Forelimb muscle (tissue), 1 donor: ENCODE data around the gene MYO1E. TPM values are rescaled to one million over a fixed set of nuclear protein-coding genes. Genes with fewer than 3 reads are reported as not detected.
A peak's percentile ranks its signal among the peaks of the same experiment; 100 is the strongest.

Experiments used
- DNase-seq: peaks from one replicate; pipeline ENCODE4 v3.0.0-alpha.2; 2013; ENCODE audit warnings: low read depth
- polyA plus RNA-seq: library from polyadenylated mRNA; unstranded; fragments of 120-200 nt; gene quantifications from one replicate; pipeline ENCODE4 v1.2.1, GENCODE V29; 2013; ENCODE audit not compliant: insufficient read length

The MYO1E gene
- polyA plus RNA-seq, 1 donor, result 32.9 TPM

DNA sequence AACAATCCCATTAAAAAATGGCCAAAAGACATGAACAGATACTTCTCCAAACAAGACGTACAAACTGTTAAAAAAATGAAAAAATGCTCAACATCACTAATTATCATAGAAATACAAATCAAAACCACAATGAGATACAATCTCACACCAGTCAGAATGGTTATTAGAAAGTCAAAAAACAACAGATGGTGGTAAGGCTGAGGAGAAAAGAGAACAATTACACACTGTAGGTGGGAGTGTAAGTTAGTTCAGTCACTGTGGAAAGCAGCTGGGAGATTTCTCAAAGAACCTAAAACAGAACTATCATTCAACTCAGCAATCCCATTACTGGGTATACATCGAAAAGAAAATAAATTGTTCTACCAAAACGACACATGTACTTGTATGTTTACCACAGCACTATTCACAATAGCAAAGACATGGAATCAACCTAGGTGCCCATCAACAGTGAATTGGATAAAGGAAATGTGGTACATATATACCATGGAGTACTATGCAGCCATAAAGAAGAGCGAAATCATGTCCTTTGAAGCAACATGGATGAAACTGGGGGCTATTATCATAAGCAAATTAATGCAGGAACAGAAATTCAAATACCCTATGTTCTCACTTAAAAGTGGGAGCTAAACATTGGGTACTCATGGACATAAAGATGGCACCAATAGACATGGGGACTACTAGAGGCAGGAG lies 51.5 kb downstream of the MYO1E start:
- DNase-seq, result no peak

DNA sequence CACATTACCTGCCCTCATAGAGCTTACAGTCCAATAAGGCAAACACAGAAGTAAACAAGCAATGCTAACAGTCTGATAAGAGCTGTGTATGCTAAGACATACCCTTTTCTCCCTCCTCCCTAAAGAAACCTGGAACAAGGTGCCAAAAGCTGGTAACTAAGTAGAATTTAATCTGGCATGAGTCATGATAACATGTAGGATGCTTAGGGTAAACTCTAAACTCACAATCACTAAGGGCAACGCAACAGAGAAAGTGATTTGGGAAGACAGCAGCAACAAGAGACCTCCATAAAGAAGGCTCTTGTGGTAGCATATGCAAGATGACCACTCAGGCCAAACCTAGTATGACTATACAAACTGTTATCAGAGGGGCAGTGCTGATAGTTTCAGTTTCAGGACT lies 55.5 kb downstream of the MYO1E start:
- DNase-seq, result no peak

DNA sequence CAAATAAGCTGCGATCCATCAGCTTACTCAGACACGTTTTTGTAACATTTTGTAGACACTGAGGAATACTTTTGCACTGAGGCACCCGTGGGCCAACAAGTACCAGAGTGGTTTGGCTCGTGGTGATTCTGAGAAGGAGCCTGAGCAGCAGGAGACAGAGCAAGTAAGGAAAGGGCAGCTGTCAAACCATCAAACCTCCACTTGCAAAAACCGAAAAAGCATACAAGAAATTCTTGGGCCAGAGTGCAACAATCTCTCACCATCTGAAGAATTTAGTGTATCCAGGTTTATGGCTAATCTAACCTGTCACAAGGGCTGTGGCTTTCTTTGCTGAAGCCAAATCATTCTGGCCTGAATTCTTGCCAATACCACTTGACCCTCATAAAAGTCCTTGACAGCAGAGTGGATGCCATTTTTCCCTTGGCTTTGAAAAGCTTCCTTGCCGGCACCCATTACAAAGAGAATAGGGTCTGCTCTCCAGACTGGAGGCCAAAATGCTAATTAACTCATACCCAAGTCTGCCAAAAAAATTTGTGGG lies 56.7 kb downstream of the MYO1E start:
- DNase-seq, result no peak

- no peak for DNase-seq
Observed at GRCh38 chr15:59313641-59314332, 58.9 kb downstream of the MYO1E start.

GRCh38 chr15:59312205-59312604 lies 60.5 kb downstream of the MYO1E start:
- no peak for DNase-seq

DNA sequence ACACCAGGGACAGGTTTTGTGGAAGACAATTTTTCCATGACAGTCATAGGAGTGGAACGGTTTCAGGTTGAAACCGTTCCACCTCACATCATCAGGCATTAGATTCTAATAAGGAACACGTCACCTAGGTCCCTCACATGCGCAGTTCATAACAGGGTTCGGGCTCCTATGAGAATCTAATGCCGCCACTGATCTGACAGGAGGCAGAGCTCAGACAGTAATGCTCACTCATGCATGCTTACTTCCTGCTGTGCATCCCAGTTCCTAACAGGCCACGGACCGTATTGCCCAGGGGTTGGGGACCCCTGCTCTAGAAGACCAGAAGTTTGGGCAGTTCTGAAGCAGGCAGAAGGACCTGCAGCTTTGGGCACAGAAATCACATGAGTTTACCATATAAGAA lies 61.5 kb downstream of the MYO1E start:
- DNase-seq, result no peak

DNA sequence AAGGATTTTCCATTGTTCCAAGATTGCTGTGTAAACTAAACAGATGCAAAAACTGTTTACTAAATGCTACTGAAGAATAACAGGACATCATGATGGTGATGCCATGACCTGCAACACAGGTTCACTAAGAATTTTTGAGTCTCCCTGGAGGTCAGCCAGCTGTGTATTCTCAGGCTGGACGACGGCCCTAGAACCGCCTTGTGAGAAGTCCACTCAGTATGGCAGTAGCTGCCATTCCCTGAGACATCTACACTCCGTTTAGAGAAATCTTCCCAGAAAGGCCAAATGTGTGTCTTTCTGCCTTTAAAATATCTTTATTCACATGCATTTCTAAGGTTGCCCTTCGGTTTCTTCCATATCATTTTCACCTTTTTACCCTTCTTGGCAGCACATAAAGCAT lies 63.3 kb downstream of the MYO1E start:
- DNase-seq, result no peak

DNA sequence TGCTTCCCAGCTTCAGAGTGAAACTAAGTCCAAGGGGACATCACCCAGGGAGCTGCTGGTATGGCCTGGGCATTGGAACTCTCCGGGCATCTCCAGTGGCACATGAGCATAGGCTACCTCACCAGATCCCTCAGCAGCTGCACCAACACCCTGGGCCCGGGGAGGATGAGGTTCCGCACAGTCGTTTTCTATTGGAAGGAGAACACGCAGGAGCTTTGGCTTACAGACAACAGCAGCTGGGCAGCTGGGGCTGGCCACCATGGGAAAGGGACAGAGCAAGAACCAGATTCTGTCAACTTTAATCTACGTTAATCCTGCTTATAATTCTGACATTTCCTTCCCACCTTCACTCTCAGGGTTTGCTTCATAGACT lies 65.5 kb downstream of the MYO1E start:
- DNase-seq, result no peak

- no peak for DNase-seq
Observed at GRCh38 chr15:59306520-59307164, 66.0 kb downstream of the MYO1E start.

DNA sequence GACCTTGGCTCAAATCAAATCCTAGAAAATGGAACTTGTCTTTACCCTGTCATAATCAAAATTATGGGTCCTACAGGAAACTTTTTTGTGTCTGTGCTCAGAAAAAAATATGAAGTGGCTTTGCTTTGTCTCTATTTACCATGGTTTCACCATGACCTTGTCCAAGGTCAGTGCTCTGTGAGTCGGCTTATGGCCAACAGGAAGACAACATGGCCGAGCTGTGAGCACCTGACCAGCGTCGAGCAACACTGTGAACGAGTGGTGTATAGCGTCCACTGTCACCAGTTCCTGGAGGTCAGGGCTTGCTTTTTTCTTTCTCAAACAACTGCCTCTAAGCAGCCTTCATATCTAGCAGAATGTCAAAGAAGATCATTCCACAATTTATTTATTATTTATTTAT lies 67.9 kb downstream of the MYO1E start:
- DNase-seq, result no peak

DNA sequence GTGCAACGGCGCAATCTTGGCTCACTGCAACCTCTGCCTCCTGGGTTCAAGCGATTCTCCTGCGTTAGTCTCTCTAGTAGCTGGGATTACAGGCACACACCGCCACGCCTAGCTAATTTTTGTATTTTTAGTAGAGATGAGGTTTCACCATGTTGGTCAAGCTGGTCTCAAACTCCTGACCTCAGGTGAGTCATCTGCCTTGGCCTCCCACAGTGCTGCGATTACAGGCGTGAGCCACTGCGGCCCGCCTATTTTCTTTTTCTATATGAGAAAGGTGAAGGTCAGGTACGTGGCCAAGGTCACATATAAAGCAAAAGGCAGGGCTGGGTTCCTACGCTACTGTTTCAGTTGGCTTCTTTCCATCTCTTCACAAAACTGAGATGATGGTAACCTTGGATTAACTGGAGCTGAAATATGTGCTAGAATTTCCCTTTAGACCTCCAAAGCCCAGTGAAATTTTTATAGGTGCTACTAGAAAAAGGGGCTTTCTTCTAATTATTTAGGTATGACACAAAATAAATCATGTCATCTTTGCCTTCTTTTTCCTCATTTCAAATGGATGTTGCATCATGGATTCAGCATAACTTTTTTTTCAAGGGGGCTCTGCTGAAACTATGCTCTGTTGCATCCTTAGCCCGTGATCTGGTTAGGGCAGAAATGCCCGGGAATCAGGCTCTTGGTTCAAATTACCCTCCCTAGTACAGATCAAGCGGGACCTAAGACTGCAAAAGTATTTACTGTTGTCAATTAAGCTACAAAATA lies 68.5 kb downstream of the MYO1E start:
- no peak for DNase-seq

DNA sequence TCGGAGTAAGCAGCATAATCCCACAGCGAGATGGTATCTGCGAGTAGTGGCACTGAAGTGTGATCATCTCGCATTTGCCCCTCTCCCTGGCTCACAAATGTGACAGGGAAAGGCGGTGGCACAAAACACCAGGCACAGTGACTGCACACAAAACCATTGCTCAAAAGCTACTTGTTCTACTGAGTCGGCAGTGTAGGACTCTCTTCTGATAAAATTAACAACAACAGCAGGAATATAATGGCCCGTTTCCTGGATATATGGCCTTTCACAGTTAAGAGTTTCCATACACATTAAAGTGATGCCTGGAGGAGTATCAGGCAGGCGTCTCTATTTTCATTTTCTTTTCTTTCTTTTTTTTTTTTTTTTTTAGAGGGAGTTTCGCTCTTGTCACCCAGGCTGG lies 69.0 kb downstream of the MYO1E start:
- no peak for DNase-seq

DNA sequence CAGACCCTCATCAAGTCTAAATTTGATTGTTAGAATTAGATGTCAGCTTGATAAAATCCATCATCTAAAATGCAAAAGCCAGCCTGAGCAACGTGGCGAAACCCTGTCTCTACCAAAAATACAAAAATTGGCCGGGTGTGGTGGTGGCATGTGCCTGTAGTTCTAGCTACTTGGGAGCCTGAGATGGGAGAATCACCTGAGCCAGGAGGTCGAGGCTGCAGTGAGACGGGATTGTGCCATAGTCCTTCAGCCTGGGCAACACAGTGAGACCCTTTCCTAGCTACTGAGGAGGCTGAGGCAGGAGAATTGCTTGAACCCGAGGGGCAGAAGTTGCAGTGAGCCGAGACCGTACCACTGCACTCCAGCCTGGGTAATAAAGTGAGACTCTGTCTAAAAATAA lies 69.5 kb downstream of the MYO1E start:
- DNase-seq, result no peak

DNA sequence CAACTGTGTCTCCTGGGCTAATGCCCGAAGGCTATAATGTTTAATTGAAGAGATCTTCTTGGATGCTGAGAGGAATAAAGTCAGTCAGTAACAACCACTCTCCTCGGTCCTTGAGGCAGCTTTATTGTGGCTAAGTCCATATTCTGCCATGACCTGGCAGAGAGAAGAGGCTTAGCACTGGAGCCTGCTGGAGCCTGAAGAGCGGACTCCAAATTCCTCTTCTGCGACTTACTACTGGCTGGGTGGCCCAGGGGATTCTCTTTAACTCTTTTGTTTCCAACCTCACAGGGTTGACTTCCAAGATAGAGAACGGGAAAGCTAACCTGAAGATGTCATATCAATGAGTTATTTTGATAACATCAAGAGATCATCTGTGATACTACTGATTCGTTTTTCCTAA lies 71.1 kb downstream of the MYO1E start:
- DNase-seq, result no peak

GRCh38 chr15:59300618-59301139 lies 72.0 kb downstream of the MYO1E start:
- DNase-seq, result no peak

GRCh38 chr15:59299929-59300617 lies 72.6 kb downstream of the MYO1E start:
- DNase-seq, result peak; percentile 47

DNA sequence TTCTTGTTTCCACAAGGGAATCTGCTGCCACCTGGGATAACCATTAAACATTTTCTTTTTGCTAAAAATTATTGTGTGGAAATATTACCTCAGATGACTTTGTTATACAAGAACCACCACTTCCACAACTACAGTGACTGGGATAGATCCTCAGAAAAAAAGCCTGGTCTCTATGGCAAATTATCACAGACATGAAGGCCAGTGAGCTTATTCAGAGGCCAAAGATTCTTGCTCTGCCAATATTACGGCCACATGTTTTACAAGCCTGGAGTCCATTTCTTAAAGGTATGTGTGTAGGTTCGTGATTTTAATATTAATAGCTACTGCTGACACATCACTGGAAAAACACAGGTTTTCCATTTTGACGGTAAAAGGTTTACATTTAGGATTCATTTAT lies 73.8 kb downstream of the MYO1E start:
- no peak for DNase-seq

DNA sequence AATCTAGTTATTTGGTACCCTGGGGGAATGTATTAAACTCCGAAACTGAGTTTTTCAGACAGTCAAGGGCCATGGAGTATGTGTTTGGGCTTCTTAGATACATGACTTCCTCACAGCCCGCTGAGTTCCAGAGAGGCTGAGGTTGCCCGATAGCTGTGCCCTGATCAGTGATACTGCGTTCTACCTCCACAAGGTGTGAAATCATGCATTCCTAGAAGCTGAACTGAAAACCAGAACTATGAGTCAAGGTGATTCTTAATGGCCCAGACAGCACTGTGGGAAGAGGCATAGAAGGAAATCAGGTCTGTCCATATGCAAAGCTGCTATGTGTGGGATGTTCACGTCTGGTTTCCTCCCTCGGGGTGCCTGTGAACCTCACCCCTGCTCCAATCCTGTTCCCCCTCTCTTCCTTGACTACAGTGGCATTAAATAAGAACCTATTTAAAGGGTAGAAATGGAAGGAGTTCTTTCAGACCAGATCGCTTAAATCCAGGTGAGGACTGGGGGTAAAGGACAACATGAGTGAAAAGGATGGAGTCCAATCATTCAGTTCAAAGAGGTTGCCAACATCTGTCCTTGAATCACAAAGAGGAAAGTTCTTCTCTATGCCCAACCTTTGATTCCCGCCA lies 74.3 kb downstream of the MYO1E start:
- DNase-seq, result no peak

DNA sequence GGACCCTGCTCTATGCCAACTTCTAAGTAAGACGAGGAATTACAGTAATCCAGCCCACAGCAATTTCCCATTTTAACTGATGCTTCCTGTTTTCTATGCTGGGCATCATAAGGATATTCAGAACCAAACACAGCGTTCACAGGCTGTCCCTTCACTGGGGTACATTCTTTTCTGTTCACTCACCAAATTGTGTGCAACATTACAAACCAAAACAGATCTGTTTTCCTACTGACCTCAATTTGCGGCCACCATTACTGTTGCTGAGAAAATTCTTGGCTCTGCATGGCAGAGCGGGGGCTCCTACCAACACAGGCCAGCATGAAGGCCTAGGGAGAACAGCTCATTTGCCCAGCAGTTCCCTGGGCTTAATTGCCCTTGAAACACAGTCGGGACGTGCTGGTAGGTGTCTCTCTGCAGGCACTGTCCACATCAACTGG lies 76.5 kb downstream of the MYO1E start:
- no peak for DNase-seq

- DNase-seq, result no peak
Observed at GRCh38 chr15:59295261-59296001, 77.2 kb downstream of the MYO1E start.
